ENCODE measurements around the gene RAPGEF2. TPM values are rescaled to one million over a fixed set of nuclear protein-coding genes. Genes with fewer than 3 reads are reported as not detected.

RAPGEF2 gene
- polyA plus RNA-seq, 1 donor (not counting 4 experiments of a cell fraction or from before 2014, with no cell fraction given), result 23.8 TPM

GRCh38 chr4:159070742-159071141 lies 32.1 kb upstream of the RAPGEF2 start:
- TF ChIP-seq CTCF (optimal IDR thresholded peaks at IDR 0.05 in 1 of 3, IDR thresholded peaks at IDR 0.05 in 1 of 3, conservative IDR thresholded peaks at IDR 0.05 in 1 of 3; ENCODE audit: extremely low read depth in 1 of 3, insufficient read depth in 2 of 3, low read length in 3 of 3) (no peak), EZH2 (IDR thresholded peaks at IDR 0.05; ENCODE audit: low read length) (no peak)
- H3K4me2 ChIP-seq (ENCODE audit: control insufficient read depth, extremely low read depth, insufficient read depth, low read depth, low read length), result peak overlapping the region; percentile 50
- H3K4me1 ChIP-seq (ENCODE audit: control insufficient read depth, extremely low read depth, insufficient read depth, low read length), result peaks cover 21% of the 10 kb centered on the region
- FAIRE-seq (peak; percentile 63), DNase-seq (ENCODE audit: low read depth, low spot score) (no peak)
- no peaks in the 10 kb centered on the region for H4K20me1 ChIP-seq (ENCODE audit: control insufficient read depth, extremely low read depth, insufficient read depth, low read length)
- H3K9me1 ChIP-seq (ENCODE audit: control insufficient read depth, extremely low read depth, insufficient read depth, low read length), result no peaks in the 10 kb centered on the region
- no peaks in the 10 kb centered on the region for H3K36me3 ChIP-seq (ENCODE audit: control insufficient read depth in 2 of 2, extremely low read depth in 1 of 2, insufficient read depth in 2 of 2, low read length in 2 of 2)
- H3K27ac ChIP-seq (ENCODE audit: control insufficient read depth, insufficient read depth, low read length), result peak overlapping the region; percentile 50
- no peak overlapping the region for H3K9ac ChIP-seq (ENCODE audit: control insufficient read depth, extremely low read depth, insufficient read depth, low read length)
- no peaks in the 10 kb centered on the region for H3K9me3 ChIP-seq (ENCODE audit: control insufficient read depth, low read depth, low read length)
- no peak overlapping the region for H2AFZ ChIP-seq (ENCODE audit: control insufficient read depth, low read length)
- H3K27me3 ChIP-seq (ENCODE audit: control insufficient read depth, extremely low read depth, insufficient read depth, low read length), result no peaks in the 10 kb centered on the region
- H3K4me3 ChIP-seq (ENCODE audit: control insufficient read depth in 2 of 3, extremely low read depth in 1 of 3, insufficient read depth in 2 of 3, low read depth in 1 of 3, low read length in 3 of 3), result no peak overlapping the region
- dilution Hi-C loops (cut with MboI; ENCODE audit: extremely low pct_ligation_motif_present, low sequenced_read_pairs), result no loop called here
- H3K79me2 ChIP-seq (ENCODE audit: control insufficient read depth, insufficient read depth, low read length), result no peaks in the 10 kb centered on the region

- Histone ChIP-seq H2AFZ (ENCODE audit: control insufficient read depth, low read length) (peak overlapping the region; percentile 58), H3K27me3 (ENCODE audit: control insufficient read depth, extremely low read depth, insufficient read depth, low read length) (no peaks in the 10 kb centered on the region), H3K4me1 (ENCODE audit: control insufficient read depth, extremely low read depth, insufficient read depth, low read length) (peaks cover 21% of the 10 kb centered on the region), H3K9me1 (ENCODE audit: control insufficient read depth, extremely low read depth, insufficient read depth, low read length) (no peaks in the 10 kb centered on the region), H3K9ac (ENCODE audit: control insufficient read depth, extremely low read depth, insufficient read depth, low read length) (peak overlapping the region; percentile 31), H3K9me3 (ENCODE audit: control insufficient read depth, low read depth, low read length) (no peaks in the 10 kb centered on the region), H3K4me2 (ENCODE audit: control insufficient read depth, extremely low read depth, insufficient read depth, low read depth, low read length) (peak overlapping the region; percentile 50), H3K79me2 (ENCODE audit: control insufficient read depth, insufficient read depth, low read length) (no peaks in the 10 kb centered on the region), H3K4me3 (ENCODE audit: control insufficient read depth in 2 of 3, extremely low read depth in 1 of 3, insufficient read depth in 2 of 3, low read depth in 1 of 3, low read length in 3 of 3) (no peak overlapping the region), H3K36me3 (ENCODE audit: control insufficient read depth in 2 of 2, extremely low read depth in 1 of 2, insufficient read depth in 2 of 2, low read length in 2 of 2) (no peaks in the 10 kb centered on the region), H4K20me1 (ENCODE audit: control insufficient read depth, extremely low read depth, insufficient read depth, low read length) (no peaks in the 10 kb centered on the region), H3K27ac (ENCODE audit: control insufficient read depth, insufficient read depth, low read length) (peak overlapping the region; percentile 50)
- DNase-seq (ENCODE audit: low read depth, low spot score), result no peak
- no peak for TF ChIP-seq EZH2 (IDR thresholded peaks at IDR 0.05; ENCODE audit: low read length)
- TF ChIP-seq CTCF (optimal IDR thresholded peaks at IDR 0.05 in 1 of 3, IDR thresholded peaks at IDR 0.05 in 1 of 3, conservative IDR thresholded peaks at IDR 0.05 in 1 of 3; ENCODE audit: extremely low read depth in 1 of 3, insufficient read depth in 2 of 3, low read length in 3 of 3), result no peak
- dilution Hi-C loops (cut with MboI; ENCODE audit: extremely low pct_ligation_motif_present, low sequenced_read_pairs), result no loop called here
- FAIRE-seq, result peak; percentile 36
These were observed 31.5 kb upstream of the RAPGEF2 start for GRCh38 chr4:159071178-159071968.

All from keratinocyte (primary cell).